A549 (cell line): ENCODE measurements around the gene FOXJ3. TPM values are rescaled to one million over a fixed set of nuclear protein-coding genes. Genes with fewer than 3 reads are reported as not detected.

Experiments
- ATAC-seq, 2 experiments: fragments of 200-7000 bp in 1 of 2; fragments of >200 bp in 1 of 2; cut with Nextera tagmentation in 1 of 2; cut with Tn5 transposase in 1 of 2; 3 replicates each; pipeline versions ENCODE4 v1.8.0 to v1.9.1; 2018 to 2020; ENCODE audit warnings: mild to moderate bottlenecking in 1 of 2, moderate library complexity in 1 of 2
- CTCF ChIA-PET: fragments of 300-600 bp; sonication (Branson Sonifier 250); formaldehyde crosslinking; extraction: SDS; loops from one replicate; lab custom pipeline; 2021; ENCODE audit warnings: antibody characterized with exemption, inconsistent platforms; lab: Yijun Ruan, JAX
- POLR2A ChIA-PET: fragments of 350-600 bp; formaldehyde crosslinking; extraction: SDS; loops from one replicate; lab custom pipeline; 2021; ENCODE audit warnings: antibody characterized with exemption, inconsistent platforms; lab: Yijun Ruan, JAX
- DNase-seq, 2 experiments: peaks; one replicate each; pipeline versions ENCODE4 v3.0.0 to v3.0.0-alpha.2; 2011 to 2016; ENCODE audit warnings: low read depth in 1 of 2, low spot score in 1 of 2
- FAIRE-seq: peaks from 2 replicates; lab custom pipeline; 2011; peaks lifted over from hg19 to GRCh38; lab: Jason Lieb, UNC
- H3K27ac ChIP-seq, 2 experiments: fragments of >200 bp; sonication (Bioruptor Twin); formaldehyde crosslinking; 3 replicates each; pipeline ENCODE4 v1.5.1; 2016 to 2017
- H3K4me1 ChIP-seq: fragments of >200 bp; sonication (Bioruptor Twin); formaldehyde crosslinking; 3 replicates; pipeline ENCODE4 v1.6.1; 2016
- H3K4me2 ChIP-seq: fragments of >200 bp; sonication (Bioruptor Twin); formaldehyde crosslinking; 3 replicates; pipeline ENCODE4 v1.6.1; 2016
- H3K4me3 ChIP-seq: fragments of >200 bp; sonication (Bioruptor Twin); formaldehyde crosslinking; 3 replicates; pipeline ENCODE4 v1.5.1; 2016
- H3K9me3 ChIP-seq: fragments of >200 bp; sonication (Bioruptor Twin); formaldehyde crosslinking; 3 replicates; pipeline ENCODE4 v1.6.1; 2016
- CEBPB ChIP-seq, 2 experiments: fragments of >200 bp in 1 of 2; sonication (Bioruptor Twin) in 1 of 2; formaldehyde crosslinking in 1 of 2; IDR thresholded peaks; 2 replicates each; pipeline ENCODE4 v1.6.1; 2012 to 2016
- CHD2 ChIP-seq: fragments of 150-350 bp; IDR thresholded peaks from 2 replicates; pipeline ENCODE4 v1.6.1; 2014; ENCODE audit warnings: low read length; ENCODE audit not compliant: partially characterized antibody
- ELK1 ChIP-seq: fragments of 150-350 bp; IDR thresholded peaks from 2 replicates; pipeline ENCODE4 v1.6.1; 2014; ENCODE audit warnings: low read depth, mild to moderate bottlenecking, low read length
- ESRRA ChIP-seq: fragments of 150-350 bp; IDR thresholded peaks from 2 replicates; pipeline ENCODE4 v1.6.1; 2014; ENCODE audit warnings: mild to moderate bottlenecking, low read length, borderline replicate concordance
- FOXS1 ChIP-seq: fragments of 250-450 bp; sonication (Bioruptor Pico); IDR thresholded peaks from 2 replicates; pipeline ENCODE4 v1.5.0; 2020; ENCODE audit warnings: mild to moderate bottlenecking, moderate library complexity
- HDAC2 ChIP-seq: fragments of 200-600 bp; sonication (generic); IDR thresholded peaks from 2 replicates; pipeline ENCODE4 v1.6.1; 2016
- HOXB5 ChIP-seq: fragments of 250-450 bp; sonication (Bioruptor Pico); IDR thresholded peaks from 2 replicates; pipeline ENCODE4 v1.5.0; 2020; ENCODE audit warnings: mild to moderate bottlenecking, moderate library complexity
- MAZ ChIP-seq: fragments of 150-350 bp; IDR thresholded peaks from 2 replicates; pipeline ENCODE4 v1.6.1; 2014; ENCODE audit warnings: antibody characterized with exemption, low read depth, low read length, borderline replicate concordance
- NFE2L2 ChIP-seq: fragments of 150-350 bp; conservative IDR thresholded peaks from 2 replicates; pipeline ENCODE4 v1.6.1; 2014; ENCODE audit warnings: low read length
- POLR2AphosphoS2 ChIP-seq: conservative IDR thresholded peaks from 2 replicates; pipeline ENCODE4 v1.6.1; 2012; ENCODE audit warnings: low read length, improper control_type of control experiment, inconsistent platforms
- RAD21 ChIP-seq, 2 experiments: fragments of >200 bp in 1 of 2; sonication (Bioruptor Twin) in 1 of 2; formaldehyde crosslinking in 1 of 2; IDR thresholded peaks in 1 of 2; conservative IDR thresholded peaks in 1 of 2; 2 replicates in 1 of 2; 3 replicates in 1 of 2; pipeline ENCODE4 v1.6.1; 2012 to 2018; ENCODE audit warnings: inconsistent platforms in 1 of 2
- RARB ChIP-seq: fragments of 250-450 bp; sonication (Bioruptor Pico); IDR thresholded peaks from 2 replicates; pipeline ENCODE4 v1.8.0; 2021; ENCODE audit warnings: mild to moderate bottlenecking, moderate library complexity
- RNF2 ChIP-seq: fragments of 200-600 bp; sonication (generic); IDR thresholded peaks from 2 replicates; pipeline ENCODE4 v1.6.1; 2016; ENCODE audit warnings: low read depth, mild to moderate bottlenecking, antibody characterized with exemption, moderate library complexity, borderline replicate concordance
- SMC3 ChIP-seq: fragments of >200 bp; sonication (Bioruptor Twin); formaldehyde crosslinking; IDR thresholded peaks from 3 replicates; pipeline ENCODE4 v1.6.1; 2018; ENCODE audit warnings: inconsistent platforms
- SREBF2 ChIP-seq: fragments of 450-650 bp; IDR thresholded peaks from 2 replicates; pipeline ENCODE4 v1.6.1; 2014; ENCODE audit warnings: mild to moderate bottlenecking, moderate library complexity
- ZC3H11A ChIP-seq: fragments of 450-650 bp; IDR thresholded peaks from 2 replicates; pipeline ENCODE4 v1.6.1; 2014; ENCODE audit warnings: antibody characterized with exemption, mild to moderate bottlenecking
- ZFP36 ChIP-seq: fragments of 450-650 bp; IDR thresholded peaks from 2 replicates; pipeline ENCODE4 v1.6.1; 2014; ENCODE audit warnings: borderline replicate concordance; ENCODE audit not compliant: partially characterized antibody
- WGBS: methylation state at CpG from one replicate; pipeline ENCODE4 v1.1.6; 2017; ENCODE audit errors: missing lambda C conversion rate; 5-methylcytosine and 5-hydroxymethylcytosine counted together
- polyA plus RNA-seq, 4 experiments: library from polyadenylated mRNA; depleted of rRNA in 3 of 4; stranded (reverse); fragments of >200 nt; fragmentation: RNase III in 1 of 4; extraction: RNeasy Plus Mini Kit Qiagen cat#74134 plus additional on column Dnase treatment in 1 of 4; gene quantifications; 2 replicates in 3 of 4; 3 replicates in 1 of 4; pipeline ENCODE4 v1.2.3, GENCODE V29; 2011 to 2017
- TF ChIP-seq, protein P1 (sequence below): fragments of 250-450 bp; sonication (Bioruptor Pico); IDR thresholded peaks from 2 replicates; pipeline ENCODE4 v1.5.0; 2020; ENCODE audit warnings: low read depth, mild to moderate bottlenecking, moderate library complexity
- TF ChIP-seq, protein P2 (sequence below): fragments of 250-450 bp; sonication (Bioruptor Pico); IDR thresholded peaks from 2 replicates; pipeline ENCODE4 v1.5.0; 2021; ENCODE audit warnings: mild to moderate bottlenecking, moderate library complexity, borderline replicate concordance

FOXJ3 gene
- polyA plus RNA-seq, 2 of the 4 experiments (the other 2 are of a cell fraction): 16.8 to 45.0 TPM

- DNase-seq (no peak), FAIRE-seq (no peak), ATAC-seq (no peak)
- WGBS: 60% methylated on average over 4 of the region's 4 CpGs
- Histone ChIP-seq H3K4me2 (0 out of 3 replicates have a peak overlapping the region, but pooled peaks have one; percentile 42), H3K4me1 (peaks cover 69% of the 10 kb centered on the region), H3K27ac (no peak overlapping the region), H3K4me3 (no peak overlapping the region), H3K9me3 (no peaks in the 10 kb centered on the region)
- POLR2A ChIA-PET: no interaction called here
- TF ChIP-seq ESRRA (no peak), ELK1 (no peak), ZC3H11A (no peak), CEBPB (IDR thresholded peaks at IDR 0.05) (peak in 1 of 2 experiments; percentile 10; a peak in 1 of 4 replicates)
- CTCF ChIA-PET: no interaction called here
These were observed 15.7 kb downstream of the FOXJ3 start for GRCh38 chr1:42319128-42319851.

- ATAC-seq: no peak
- WGBS: 87% methylated on average over 4 of the region's 4 CpGs
- ChIA-PET POLR2A (no interaction called here), CTCF (no interaction called here)
- no peak for DNase-seq
- no peak overlapping the region for H3K4me3 ChIP-seq
- no peak overlapping the region for H3K4me2 ChIP-seq
- no peaks in the 10 kb centered on the region for H3K9me3 ChIP-seq
- FAIRE-seq: no peak
- H3K4me1 ChIP-seq: peaks cover 72% of the 10 kb centered on the region
- no peak for TF ChIP-seq ZFP36
- TF ChIP-seq, protein P1, sequence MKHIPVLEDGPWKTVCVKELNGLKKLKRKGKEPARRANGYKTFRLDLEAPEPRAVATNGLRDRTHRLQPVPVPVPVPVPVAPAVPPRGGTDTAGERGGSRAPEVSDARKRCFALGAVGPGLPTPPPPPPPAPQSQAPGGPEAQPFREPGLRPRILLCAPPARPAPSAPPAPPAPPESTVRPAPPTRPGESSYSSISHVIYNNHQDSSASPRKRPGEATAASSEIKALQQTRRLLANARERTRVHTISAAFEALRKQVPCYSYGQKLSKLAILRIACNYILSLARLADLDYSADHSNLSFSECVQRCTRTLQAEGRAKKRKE (CRISPR knock-in tag): no peak
- TF ChIP-seq POLR2AphosphoS2: no peak
- no peak for TF ChIP-seq FOXS1 (CRISPR knock-in tag)
- TF ChIP-seq HOXB5: no peak
- TF ChIP-seq SMC3: no peak
- no peak for TF ChIP-seq RNF2
- no peak overlapping the region for H3K27ac ChIP-seq
These were observed 16.4 kb downstream of the FOXJ3 start for GRCh38 chr1:42318601-42319000.

DNA sequence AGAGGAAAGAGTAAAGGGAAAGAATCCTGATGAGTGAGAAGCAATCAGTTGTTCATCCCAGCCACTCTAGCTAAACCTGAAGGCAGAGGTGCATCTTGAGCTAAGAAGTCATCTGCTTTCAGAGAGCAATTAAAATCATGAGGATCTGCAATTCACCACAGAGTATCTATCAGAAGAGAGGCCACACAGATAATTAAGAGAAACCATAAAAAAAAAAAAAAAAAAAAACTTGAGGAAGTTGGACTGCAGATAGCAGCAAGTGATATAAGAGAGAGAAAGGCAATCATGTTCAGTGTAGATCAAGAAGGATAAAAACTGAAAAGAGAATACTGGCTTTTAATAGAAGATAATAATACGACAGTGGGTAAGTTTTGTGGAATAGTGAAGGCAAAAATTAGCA, 17.7 kb downstream of the FOXJ3 start:
- POLR2A ChIA-PET: no interaction called here
- no peak for DNase-seq
- Histone ChIP-seq H3K4me1 (peaks cover 60% of the 10 kb centered on the region), H3K4me3 (no peak overlapping the region), H3K27ac (no peak overlapping the region), H3K4me2 (no peak overlapping the region), H3K9me3 (no peaks in the 10 kb centered on the region)
- ATAC-seq: no peak
- FAIRE-seq: no peak
- CTCF ChIA-PET: interaction anchor here (0.7 kb wide), 1 partner anchor 48 kb away, joined by 4 read pairs; no protein-coding TSS in a partner anchor
- WGBS: 82% methylated on average over 1 of the region's 1 CpG
- TF ChIP-seq HDAC2: no peak
- no peak for TF ChIP-seq MAZ
- no peak for TF ChIP-seq NFE2L2
- TF ChIP-seq CHD2: no peak
- no peak for TF ChIP-seq RARB
- no peak for TF ChIP-seq SREBF2
- no peak for TF ChIP-seq RAD21 (conservative IDR thresholded peaks at IDR 0.05 in 1 of 2, IDR thresholded peaks at IDR 0.05 in 1 of 2)
- TF ChIP-seq, protein P2, sequence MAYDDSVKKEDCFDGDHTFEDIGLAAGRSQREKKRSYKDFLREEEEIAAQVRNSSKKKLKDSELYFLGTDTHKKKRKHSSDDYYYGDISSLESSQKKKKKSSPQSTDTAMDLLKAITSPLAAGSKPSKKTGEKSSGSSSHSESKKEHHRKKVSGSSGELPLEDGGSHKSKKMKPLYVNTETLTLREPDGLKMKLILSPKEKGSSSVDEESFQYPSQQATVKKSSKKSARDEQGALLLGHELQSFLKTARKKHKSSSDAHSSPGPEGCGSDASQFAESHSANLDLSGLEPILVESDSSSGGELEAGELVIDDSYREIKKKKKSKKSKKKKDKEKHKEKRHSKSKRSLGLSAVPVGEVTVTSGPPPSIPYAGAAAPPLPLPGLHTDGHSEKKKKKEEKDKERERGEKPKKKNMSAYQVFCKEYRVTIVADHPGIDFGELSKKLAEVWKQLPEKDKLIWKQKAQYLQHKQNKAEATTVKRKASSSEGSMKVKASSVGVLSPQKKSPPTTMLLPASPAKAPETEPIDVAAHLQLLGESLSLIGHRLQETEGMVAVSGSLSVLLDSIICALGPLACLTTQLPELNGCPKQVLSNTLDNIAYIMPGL (CRISPR knock-in tag): no peak
- TF ChIP-seq, all 56 proteins: peak for 0
